A673 (cell line): ENCODE results near the gene TMIGD3.

ENCODE experiments used
- EZH2 ChIP-seq: fragments of 200-600 bp; sonication (generic); IDR thresholded peaks from 2 replicates; pipeline ENCODE4 v1.6.1; 2017; ENCODE audit warnings: borderline replicate concordance, low read depth, mild to moderate bottlenecking, mixed read lengths, antibody characterized with exemption, low read length; ENCODE audit not compliant: poor library complexity, severe bottlenecking
- TF ChIP-seq, protein P1 (sequence below): fragments of 300-800, 200-600 bp; sonication (generic); conservative IDR thresholded peaks from 2 replicates; pipeline ENCODE4 v1.5.1; 2017; ENCODE audit warnings: low read depth, mild to moderate bottlenecking, antibody characterized with exemption, low read length, moderate library complexity, mixed read lengths

DNA sequence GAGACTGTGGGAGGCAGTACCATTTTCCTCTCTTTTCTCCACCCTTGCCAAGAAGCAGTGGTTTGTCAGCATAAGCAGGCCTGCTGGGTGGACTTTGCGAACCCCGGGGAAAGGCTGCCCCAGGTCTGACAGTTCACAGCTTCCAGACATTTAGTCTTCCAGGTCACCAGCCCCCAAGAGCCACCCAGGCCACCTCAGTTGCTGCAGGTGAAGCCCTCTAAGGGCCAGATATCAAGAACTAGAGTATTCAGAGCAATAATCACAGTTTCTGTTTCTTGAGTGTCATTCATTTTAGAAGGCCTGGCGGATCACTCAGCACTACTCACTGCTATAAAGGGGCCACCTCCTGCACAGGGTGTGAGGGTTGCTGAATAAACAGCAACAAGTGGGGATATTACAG, 9.5 kb upstream of the TMIGD3 start:
- TF ChIP-seq, protein P1, sequence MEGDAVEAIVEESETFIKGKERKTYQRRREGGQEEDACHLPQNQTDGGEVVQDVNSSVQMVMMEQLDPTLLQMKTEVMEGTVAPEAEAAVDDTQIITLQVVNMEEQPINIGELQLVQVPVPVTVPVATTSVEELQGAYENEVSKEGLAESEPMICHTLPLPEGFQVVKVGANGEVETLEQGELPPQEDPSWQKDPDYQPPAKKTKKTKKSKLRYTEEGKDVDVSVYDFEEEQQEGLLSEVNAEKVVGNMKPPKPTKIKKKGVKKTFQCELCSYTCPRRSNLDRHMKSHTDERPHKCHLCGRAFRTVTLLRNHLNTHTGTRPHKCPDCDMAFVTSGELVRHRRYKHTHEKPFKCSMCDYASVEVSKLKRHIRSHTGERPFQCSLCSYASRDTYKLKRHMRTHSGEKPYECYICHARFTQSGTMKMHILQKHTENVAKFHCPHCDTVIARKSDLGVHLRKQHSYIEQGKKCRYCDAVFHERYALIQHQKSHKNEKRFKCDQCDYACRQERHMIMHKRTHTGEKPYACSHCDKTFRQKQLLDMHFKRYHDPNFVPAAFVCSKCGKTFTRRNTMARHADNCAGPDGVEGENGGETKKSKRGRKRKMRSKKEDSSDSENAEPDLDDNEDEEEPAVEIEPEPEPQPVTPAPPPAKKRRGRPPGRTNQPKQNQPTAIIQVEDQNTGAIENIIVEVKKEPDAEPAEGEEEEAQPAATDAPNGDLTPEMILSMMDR: no peak
- TF ChIP-seq EZH2: no peak
